HCT116 (cell line): ENCODE results near the gene TRPM1. TPM values are rescaled to one million over a fixed set of nuclear protein-coding genes. Genes with fewer than 3 reads are reported as not detected.

Experiments
- ATAC-seq: fragments of 200-7000 bp; cut with Tn5 transposase; 2 replicates; pipeline ENCODE4 v1.9.1; 2020; ENCODE audit warnings: mild to moderate bottlenecking, moderate library complexity
- BruUV-seq: library from RNA; stranded (reverse); fragments of 400-500 nt; replicated peaks from 2 replicates; lab custom pipeline; 2021; lab: Mats Ljungman, UMichigan
- CTCF ChIA-PET: fragments of 300-600 bp; sonication (Branson Sonifier 250); formaldehyde crosslinking; loops from one replicate; lab custom pipeline; 2021; ENCODE audit warnings: antibody characterized with exemption; lab: Charles Lee
- POLR2A ChIA-PET: fragments of 300-600, 350-600 bp; sonication (Branson Sonifier 250); formaldehyde crosslinking; loops from one replicate; lab custom pipeline; 2021; ENCODE audit warnings: antibody characterized with exemption; lab: Charles Lee
- RAD21 ChIA-PET, 2 experiments: fragments of 300-600 bp; sonication (Branson Sonifier 250); formaldehyde crosslinking; loops; one replicate each; lab custom pipeline; 2023; ENCODE audit warnings: low total read pairs in 2 of 2; ENCODE audit not compliant: uncharacterized antibody in 2 of 2, unreplicated experiment in 2 of 2, low non-redundant PET in 1 of 2; lab: Charles Lee
- DNase-seq: peaks from one replicate; pipeline ENCODE4 v3.0.0-alpha.2; 2010; ENCODE audit warnings: low read depth, low spot score
- H2AFZ ChIP-seq: fragments of 200-600 bp; shearing (Covaris generic), sonication (generic); 2 replicates; pipeline ENCODE4 v1.6.1; 2017; ENCODE audit warnings: low read depth, mixed run types, mixed read lengths, antibody characterized with exemption, low read length; ENCODE audit not compliant: poor library complexity, severe bottlenecking
- H3K27ac ChIP-seq: 2 replicates; pipeline ENCODE4 v1.5.1; 2012; ENCODE audit warnings: low read depth, low read length
- H3K27me3 ChIP-seq: fragments of 200-600 bp; sonication (generic); 2 replicates; pipeline ENCODE4 v1.6.1; 2016; ENCODE audit warnings: mixed run types, low read length, mixed read lengths; ENCODE audit not compliant: insufficient read depth
- H3K36me3 ChIP-seq, 2 experiments: fragments of 200-500 bp in 1 of 2; fragments of 200-600 bp in 1 of 2; sonication (Bioruptor generic) in 1 of 2; sonication (generic) in 1 of 2; 2 replicates each; pipeline versions ENCODE4 v1.5.1 to v1.6.1; 2014 to 2016; ENCODE audit warnings: low read length in 2 of 2, inconsistent platforms in 1 of 2, mixed read lengths in 1 of 2, mixed run types in 1 of 2; ENCODE audit not compliant: insufficient read depth in 2 of 2, control insufficient read depth in 1 of 2
- H3K4me1 ChIP-seq, 2 experiments: fragments of 200-600 bp in 1 of 2; sonication (generic) in 1 of 2; 2 replicates each; pipeline versions ENCODE4 v1.5.1 to v1.6.1; 2012 to 2017; ENCODE audit warnings: low read length in 2 of 2, inconsistent platforms in 1 of 2, mild to moderate bottlenecking in 1 of 2, mixed read lengths in 1 of 2, mixed run types in 1 of 2, moderate library complexity in 1 of 2; ENCODE audit not compliant: insufficient read depth in 2 of 2, control insufficient read depth in 1 of 2
- H3K4me2 ChIP-seq: fragments of 200-600 bp; sonication (generic); 2 replicates; pipeline ENCODE4 v1.6.1; 2017; ENCODE audit warnings: mixed run types, low read length, mixed read lengths
- H3K4me3 ChIP-seq, 2 experiments: fragments of 200-600 bp in 1 of 2; sonication (generic) in 1 of 2; replicated peaks in 1 of 2; 2 replicates each; pipeline ENCODE4 v1.5.1; 2011 to 2016; ENCODE audit warnings: low read length in 2 of 2, control low read depth in 1 of 2, low read depth in 1 of 2, mild to moderate bottlenecking in 1 of 2, mixed read lengths in 1 of 2, mixed run types in 1 of 2
- H3K79me2 ChIP-seq: fragments of 200-600 bp; sonication (generic); 2 replicates; pipeline ENCODE4 v1.6.1; 2017; ENCODE audit warnings: mild to moderate bottlenecking, mixed run types, low read length, moderate library complexity, mixed read lengths; ENCODE audit not compliant: insufficient read depth
- H3K9ac ChIP-seq: fragments of 200-600 bp; sonication (generic); 2 replicates; pipeline ENCODE4 v1.6.1; 2016; ENCODE audit warnings: low read length, mixed read lengths
- H3K9me2 ChIP-seq: fragments of 200-600 bp; sonication (generic), shearing (Covaris generic); 2 replicates; pipeline ENCODE4 v1.6.1; 2017; ENCODE audit warnings: mixed run types, mild to moderate bottlenecking, moderate library complexity; ENCODE audit not compliant: insufficient read depth
- H3K9me3 ChIP-seq, 2 experiments: fragments of 200-500 bp in 1 of 2; fragments of 200-600 bp in 1 of 2; sonication (Bioruptor generic) in 1 of 2; sonication (generic) in 1 of 2; 2 replicates each; pipeline ENCODE4 v1.6.1; 2014 to 2017; ENCODE audit warnings: low read length in 2 of 2, mixed read lengths in 2 of 2, inconsistent platforms in 1 of 2, low read depth in 1 of 2, mild to moderate bottlenecking in 1 of 2, mixed run types in 1 of 2, moderate library complexity in 1 of 2; ENCODE audit not compliant: control insufficient read depth in 1 of 2, insufficient read depth in 1 of 2
- H4K20me1 ChIP-seq: fragments of 200-600 bp; sonication (generic), shearing (Covaris generic); 2 replicates; pipeline ENCODE4 v1.6.1; 2017; ENCODE audit warnings: mixed run types, mild to moderate bottlenecking, moderate library complexity; ENCODE audit not compliant: insufficient read depth
- ATF3 ChIP-seq: IDR thresholded peaks from 2 replicates; pipeline ENCODE4 v1.6.1; 2012
- CTCF ChIP-seq, 3 experiments: fragments of 200-600 bp in 1 of 3; sonication (generic) in 1 of 3; IDR thresholded peaks in 2 of 3; conservative IDR thresholded peaks in 1 of 3; 2 replicates each; pipeline ENCODE4 v1.5.1; 2012 to 2017; ENCODE audit warnings: low read depth in 2 of 3, low read length in 2 of 3, antibody characterized with exemption in 1 of 3, borderline replicate concordance in 1 of 3, control low read depth in 1 of 3, mild to moderate bottlenecking in 1 of 3, mixed read lengths in 1 of 3, mixed run types in 1 of 3, moderate library complexity in 1 of 3; ENCODE audit not compliant: insufficient read depth in 1 of 3
- EGR1 ChIP-seq: IDR thresholded peaks from 2 replicates; pipeline ENCODE4 v1.6.1; 2012; ENCODE audit warnings: low read depth
- EZH2phosphoT487 ChIP-seq: fragments of 200-600 bp; IDR thresholded peaks from 2 replicates; pipeline ENCODE4 v1.6.1; 2018; ENCODE audit warnings: antibody characterized with exemption, borderline replicate concordance
- JUND ChIP-seq: IDR thresholded peaks from 2 replicates; pipeline ENCODE4 v1.6.1; 2012
- MAX ChIP-seq: IDR thresholded peaks from 2 replicates; pipeline ENCODE4 v1.6.1; 2012
- POLR2AphosphoS5 ChIP-seq: IDR thresholded peaks from 2 replicates; pipeline ENCODE4 v1.6.1; 2011; ENCODE audit warnings: mild to moderate bottlenecking, low read depth, low read length, moderate library complexity
- RAD21 ChIP-seq: IDR thresholded peaks from 2 replicates; pipeline ENCODE4 v1.6.1; 2012; ENCODE audit warnings: low read depth, mild to moderate bottlenecking
- REST ChIP-seq: IDR thresholded peaks from 2 replicates; pipeline ENCODE4 v1.6.1; 2012; ENCODE audit warnings: low read depth
- SIN3A ChIP-seq: IDR thresholded peaks from 2 replicates; pipeline ENCODE4 v1.6.1; 2012; ENCODE audit warnings: low read depth
- SP1 ChIP-seq: IDR thresholded peaks from 2 replicates; pipeline ENCODE4 v1.6.1; 2012; ENCODE audit warnings: low read depth
- SRF ChIP-seq: IDR thresholded peaks from 2 replicates; pipeline ENCODE4 v1.6.1; 2012; ENCODE audit warnings: low read depth
- ZBTB33 ChIP-seq: IDR thresholded peaks from 2 replicates; pipeline ENCODE4 v1.6.1; 2011; ENCODE audit warnings: mild to moderate bottlenecking, low read length, moderate library complexity; ENCODE audit not compliant: insufficient replicate concordance; ENCODE audit errors: extremely low read depth
- intact Hi-C: fragments of 100-400 bp; cut with micrococcal nuclease; formaldehyde crosslinking; loops from 2 replicates; pipeline ENCODE4 v1.10.0; 2022
- total RNA-seq: library from RNA; stranded (reverse); gene quantifications from one replicate; pipeline ENCODE4 v1.2.1, GENCODE V29; 2021; ENCODE audit not compliant: unreplicated experiment

TRPM1 gene
- total RNA-seq, 1 experiment from 2014 or later = not detected

- Histone ChIP-seq H2AFZ (no peak overlapping the region), H3K9me3 (peaks cover 3 to 7% of the 10 kb centered on the region in 2 experiments; a peak in 2 of 4 replicates), H3K4me1 (peaks cover 19 to 25% of the 10 kb centered on the region in 2 experiments), H3K4me2 (peak overlapping the region; percentile 45; the same call in 1 of the 2 replicates), H3K4me3 (no peak overlapping the region), H3K27ac (no peak overlapping the region), H3K9ac (no peak overlapping the region), H3K36me3 (peaks cover 6 to 24% of the 10 kb centered on the region in 2 experiments), H4K20me1 (no peaks in the 10 kb centered on the region), H3K79me2 (no peaks in the 10 kb centered on the region), H3K27me3 (no peaks in the 10 kb centered on the region), H3K9me2 (no peaks in the 10 kb centered on the region)
- TF ChIP-seq SRF = no peak
- no peak for TF ChIP-seq ZBTB33
- TF ChIP-seq EZH2phosphoT487 = no peak
- no peak for TF ChIP-seq SP1
- TF ChIP-seq MAX = no peak
- TF ChIP-seq JUND = no peak
- TF ChIP-seq RAD21 = no peak
- no peak for TF ChIP-seq SIN3A
- TF ChIP-seq ATF3 = no peak
- no peak for TF ChIP-seq CTCF (IDR thresholded peaks at IDR 0.05 in 2 of 3, conservative IDR thresholded peaks at IDR 0.05 in 1 of 3; ENCODE audit: borderline replicate concordance in 1 of 3, insufficient read depth in 1 of 3, low read depth in 2 of 3, low read length in 2 of 3)
- TF ChIP-seq REST = no peak
- TF ChIP-seq EGR1 = no peak
- TF ChIP-seq POLR2AphosphoS5 = no peak
- ChIA-PET POLR2A (no interaction called here), RAD21 (no interaction called here), CTCF (no interaction called here)
- no peak for DNase-seq
- BruUV-seq = no TSS peak
- ATAC-seq = no peak
- intact Hi-C loops = no loop called here
These were observed 148.3 kb downstream of the TRPM1 start for GRCh38 chr15:30953183-30953582.
